HUDEP-2 (cell line): ENCODE results near the gene KCNMA1.

Experiments used
- DNase-seq, 76 experiments: peaks; one replicate each; lab custom pipeline; 2025; ENCODE audit not compliant: unreplicated experiment in 76 of 76; lab: John Stamatoyannopoulos, UW

Gene KCNMA1

DNA sequence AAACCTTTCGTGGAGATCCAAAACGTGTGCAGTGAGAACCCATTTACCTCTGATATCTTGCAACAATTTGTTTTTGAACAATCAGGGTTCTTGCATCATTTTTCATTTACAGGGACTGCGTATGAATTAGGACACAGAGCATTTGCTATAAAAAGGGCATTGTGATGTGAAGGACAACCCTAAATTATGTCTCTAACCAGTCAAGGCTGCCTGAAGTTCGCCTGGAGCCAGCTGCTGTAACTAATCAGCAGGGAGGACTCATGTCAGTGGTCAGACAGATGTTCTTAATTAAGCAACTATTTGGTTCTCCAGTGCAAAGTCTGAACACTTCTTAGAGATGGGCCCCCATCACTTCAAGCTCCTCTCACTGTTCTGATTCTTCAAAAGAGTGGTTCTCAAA, 674.8 kb downstream of the KCNMA1 start:
- DNase-seq, result no peak

DNA sequence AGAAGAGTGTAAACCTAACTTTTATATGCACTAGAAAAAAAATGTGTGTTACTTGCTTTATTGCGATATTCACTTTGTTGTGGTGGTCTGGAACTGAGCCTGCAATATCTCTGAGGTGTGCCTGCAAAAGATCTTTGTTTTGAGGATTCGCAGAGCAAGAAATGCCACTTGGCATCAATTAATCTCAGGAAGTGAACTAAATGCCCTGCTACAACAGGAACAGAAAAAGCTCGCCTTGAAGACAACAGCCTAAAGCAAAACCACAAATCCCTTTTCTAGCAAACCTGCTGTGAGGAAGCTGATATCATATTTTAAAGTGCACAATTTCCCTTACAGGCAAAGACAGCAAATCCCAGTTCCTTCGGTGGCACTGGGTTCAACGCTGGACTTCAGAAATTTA, 675.8 kb downstream of the KCNMA1 start:
- no peak for DNase-seq

DNA sequence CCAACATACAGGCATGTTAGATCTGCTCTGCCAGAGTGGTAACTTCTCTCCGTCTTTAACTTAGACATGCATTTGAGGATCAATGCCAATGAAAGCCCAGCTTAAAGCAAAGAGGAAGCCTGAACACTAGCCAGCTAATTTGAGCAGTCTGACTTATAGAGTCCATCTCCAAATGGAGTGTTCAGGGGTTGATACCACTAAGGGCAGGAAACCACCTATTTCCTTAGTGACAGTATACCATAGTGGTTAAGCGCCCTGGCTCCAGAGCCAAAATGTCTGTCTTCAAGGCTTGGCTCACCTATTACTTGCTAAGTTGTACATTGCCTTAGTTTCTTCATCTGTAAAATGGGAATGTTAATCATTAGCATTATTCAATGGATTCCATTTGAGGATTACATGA, 678.5 kb downstream of the KCNMA1 start:
- DNase-seq, result no peak

DNA sequence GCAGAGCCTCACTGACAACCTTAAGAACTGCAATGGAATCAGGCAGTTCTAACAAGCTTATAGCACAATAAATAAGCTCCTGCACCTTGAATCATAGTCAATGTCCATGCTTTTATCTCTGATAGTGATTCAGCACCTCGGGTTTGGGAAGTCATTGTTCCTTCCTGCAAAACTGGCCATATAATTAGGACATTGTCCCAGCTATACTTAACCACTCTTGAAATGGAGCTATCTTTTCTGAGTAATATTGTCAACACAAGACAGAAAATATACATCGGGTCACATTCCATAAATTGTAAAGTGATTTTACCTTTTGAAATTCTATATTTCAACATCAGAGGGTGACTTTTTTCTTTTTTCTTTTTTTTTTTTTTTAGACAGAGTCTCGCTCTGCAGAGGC, 682.8 kb downstream of the KCNMA1 start:
- DNase-seq, result no peak

DNA sequence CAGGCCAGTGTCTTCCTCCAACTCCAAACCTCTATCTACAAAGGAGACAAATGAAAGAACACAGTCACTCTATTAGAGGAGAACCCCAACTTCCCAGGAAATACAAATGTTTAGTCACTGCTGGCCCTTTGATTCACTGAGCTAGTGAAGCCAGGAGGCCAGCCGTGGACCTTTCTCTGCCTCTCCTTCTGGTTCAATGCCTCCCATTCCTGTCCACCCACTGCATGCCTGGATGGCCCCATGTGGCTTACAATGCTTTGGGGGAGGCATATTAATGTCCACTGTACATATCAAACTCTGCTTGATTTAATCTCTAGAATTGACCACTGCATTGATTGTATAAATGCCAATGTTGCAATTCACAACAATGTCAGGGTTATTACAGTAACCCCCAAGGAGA, 687.3 kb downstream of the KCNMA1 start:
- no peak for DNase-seq

DNA sequence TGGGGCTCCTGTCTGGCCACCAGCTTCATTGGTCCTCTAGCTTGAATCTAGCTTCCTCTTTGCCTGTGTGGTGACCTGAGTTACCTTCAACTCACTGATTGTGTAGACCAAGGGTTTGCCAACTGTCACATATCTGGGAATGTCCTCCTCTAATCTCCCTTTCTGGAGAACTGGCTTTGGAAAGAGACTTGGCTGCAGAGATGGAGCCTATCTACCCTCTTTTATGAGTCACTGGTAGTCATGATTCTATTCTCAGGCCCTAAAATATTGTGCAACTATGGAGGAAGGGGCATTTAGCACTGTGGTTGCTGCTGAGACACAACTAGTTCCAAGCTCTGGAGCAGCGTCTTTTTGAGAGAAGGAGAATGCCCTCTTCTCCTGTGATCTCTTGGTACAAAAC, 691.3 kb downstream of the KCNMA1 start:
- DNase-seq, result no peak

DNA sequence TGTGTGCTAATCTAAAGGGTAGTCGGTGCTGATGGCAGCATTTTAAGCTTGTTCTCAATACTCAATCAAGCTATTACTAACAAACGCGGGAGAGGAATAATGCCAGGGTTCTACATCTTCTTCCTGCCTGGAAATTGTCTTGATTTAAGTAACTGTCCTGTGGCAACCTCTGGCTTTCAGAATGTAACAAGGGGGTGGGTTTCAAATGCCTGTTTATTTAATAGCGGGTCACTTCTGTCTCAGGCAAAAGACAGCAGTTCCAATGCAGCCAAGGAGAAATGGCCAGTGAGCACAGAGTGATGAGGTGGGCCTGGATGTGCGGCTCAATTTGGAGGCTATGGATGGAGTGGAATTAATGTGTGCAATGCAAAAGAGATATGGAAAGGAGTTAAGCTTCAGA, 692.4 kb downstream of the KCNMA1 start:
- no peak for DNase-seq

DNA sequence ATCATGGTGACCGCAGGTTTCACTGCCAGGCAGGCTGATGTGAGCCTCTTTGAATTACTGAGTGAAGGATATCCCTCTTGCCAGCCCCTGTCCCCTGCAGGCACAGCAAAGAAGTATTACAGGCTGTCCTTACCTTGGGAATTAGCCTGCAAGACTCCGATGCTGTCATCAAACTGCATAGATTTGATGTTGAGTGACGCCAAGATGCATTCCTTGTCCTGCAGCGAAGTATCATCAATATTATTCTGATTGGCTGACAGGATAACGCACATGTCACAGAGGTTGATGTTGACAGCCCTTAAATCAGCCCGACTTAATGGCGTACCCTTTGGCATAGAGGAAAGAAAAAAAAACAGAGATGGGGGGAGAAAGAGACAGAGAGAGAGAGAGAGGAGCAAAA, 693.0 kb downstream of the KCNMA1 start:
- no peak for DNase-seq

DNA sequence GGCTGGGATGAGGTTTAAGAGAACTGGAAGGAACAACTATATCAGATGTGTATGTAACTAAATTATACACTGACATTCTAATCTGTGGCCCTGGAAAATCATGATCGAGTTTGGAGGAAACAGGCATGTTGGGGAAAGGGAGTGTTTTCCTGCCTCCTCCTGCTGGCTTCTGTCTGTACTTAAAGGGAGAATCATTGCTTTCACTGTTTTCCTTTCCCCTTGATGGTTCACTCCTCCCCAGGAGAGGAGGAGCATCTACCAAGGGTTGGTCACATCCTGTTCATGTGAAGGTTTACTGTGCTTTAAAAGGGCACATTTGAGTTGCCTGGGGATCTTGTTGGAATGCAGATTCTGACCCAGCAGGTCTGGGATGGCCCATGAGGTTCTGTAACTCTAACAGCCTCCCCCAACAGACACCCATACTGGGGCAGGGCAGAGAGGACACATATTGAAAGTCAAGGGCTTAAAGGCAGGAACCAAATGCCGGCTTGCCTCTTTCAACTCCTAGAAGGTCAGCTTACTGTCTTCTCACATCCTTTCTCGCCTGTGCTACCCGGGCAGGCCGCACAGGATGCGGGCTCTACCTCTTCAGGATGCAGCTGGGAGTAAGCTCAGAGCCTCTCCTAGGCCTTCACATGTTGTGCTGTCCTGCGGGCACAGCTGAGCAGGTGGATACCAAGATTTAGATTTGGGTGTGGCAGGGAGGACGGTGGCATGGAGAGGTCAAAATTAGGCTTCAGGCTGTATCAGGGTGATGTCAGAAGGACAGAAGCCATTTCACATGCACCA, 694.8 kb downstream of the KCNMA1 start:
- DNase-seq, result no peak

DNA sequence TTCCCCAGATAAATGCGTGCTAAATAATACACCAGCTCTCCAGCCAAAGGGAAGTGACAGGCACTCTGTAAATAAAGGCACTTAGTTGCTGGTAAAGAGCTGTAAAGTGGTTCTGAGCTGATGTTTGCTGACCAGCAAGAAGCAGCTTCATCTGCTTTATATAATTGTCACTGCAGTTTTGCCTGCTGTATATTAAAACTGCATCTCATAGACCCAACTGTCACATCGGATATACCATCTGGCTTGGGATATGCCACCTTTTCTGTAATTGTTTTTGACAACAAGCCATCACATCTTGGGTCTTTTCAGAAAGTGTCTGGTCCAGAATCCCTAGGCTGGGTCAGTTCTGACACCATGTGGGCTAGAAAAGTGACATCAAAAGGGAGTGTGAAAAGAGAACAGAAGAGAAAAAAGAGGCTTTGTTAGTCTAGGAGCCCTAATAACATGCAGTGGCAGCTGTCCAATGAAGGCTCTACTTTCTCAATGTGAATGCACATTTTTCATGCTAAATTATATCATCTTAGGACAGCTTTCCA, 697.6 kb downstream of the KCNMA1 start:
- DNase-seq, result no peak

DNA sequence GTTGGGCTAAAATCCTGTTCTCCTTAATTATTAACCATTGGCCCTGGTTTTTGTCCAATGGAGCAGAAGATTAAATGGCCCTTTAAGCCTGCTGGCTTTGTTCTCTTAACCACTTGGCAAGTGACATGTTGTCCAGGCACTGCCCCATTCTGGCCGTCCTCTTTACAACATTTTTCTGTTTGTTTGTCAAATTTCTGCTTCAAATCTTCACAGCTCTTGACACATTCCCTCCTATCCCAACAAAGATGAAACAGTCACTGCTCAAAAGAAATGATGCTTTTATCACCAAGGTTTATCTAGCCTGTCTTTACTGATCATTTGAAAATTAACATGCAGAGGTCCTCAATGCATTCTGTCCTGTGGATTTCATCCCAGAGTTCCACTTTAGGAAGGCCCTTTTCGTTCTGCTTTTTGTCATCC, 700.4 kb downstream of the KCNMA1 start:
- no peak for DNase-seq

DNA sequence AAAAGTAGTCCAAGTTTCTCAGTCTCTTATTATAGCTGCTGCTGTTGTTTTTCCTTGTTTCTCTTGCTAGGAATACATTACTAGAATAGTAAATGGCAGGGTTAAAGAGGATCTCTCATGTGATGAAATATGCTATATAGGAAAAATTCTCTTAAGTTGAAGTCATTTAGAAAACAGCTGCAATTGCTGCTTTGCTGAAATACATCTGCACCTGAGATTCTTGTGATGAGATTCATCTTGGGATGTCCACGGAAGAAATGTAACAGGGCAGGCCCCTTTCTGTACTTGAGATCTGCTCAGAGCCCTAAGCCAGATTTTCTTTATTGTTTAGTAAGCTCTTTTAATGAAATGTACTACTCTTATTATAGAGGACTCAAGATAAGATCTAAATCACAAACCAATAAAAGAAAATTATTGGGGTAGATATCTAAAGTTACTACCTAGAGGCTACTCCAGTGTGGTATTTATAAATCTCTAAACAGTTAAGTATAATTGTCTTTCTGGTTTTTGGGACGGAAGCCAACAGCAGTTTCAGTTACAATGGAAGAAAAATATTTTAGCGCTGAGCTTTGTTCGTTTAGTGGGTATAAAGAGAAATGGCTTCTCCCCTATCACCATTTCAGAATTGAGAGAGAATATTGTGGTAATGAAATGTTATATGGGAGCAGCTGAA, 701.5 kb downstream of the KCNMA1 start:
- DNase-seq, result no peak

DNA sequence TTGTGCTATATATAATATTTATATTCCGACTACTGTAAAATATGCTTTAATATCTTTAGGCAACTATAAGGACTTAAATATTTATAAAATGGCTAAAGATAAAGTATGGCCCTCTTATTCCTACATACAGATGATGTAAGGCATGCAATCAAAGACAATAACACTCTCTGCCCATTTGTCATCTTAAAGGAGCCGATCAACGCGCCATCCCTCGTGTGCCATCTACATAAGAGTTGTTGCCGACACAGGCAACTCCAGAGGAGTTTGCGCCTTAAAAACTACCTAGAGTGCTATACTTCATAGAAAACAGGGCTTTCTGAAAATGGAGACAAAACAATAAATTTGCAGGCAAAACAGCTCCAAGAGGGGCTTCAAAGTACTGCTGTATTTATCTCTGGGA, 709.0 kb downstream of the KCNMA1 start:
- no peak for DNase-seq

DNA sequence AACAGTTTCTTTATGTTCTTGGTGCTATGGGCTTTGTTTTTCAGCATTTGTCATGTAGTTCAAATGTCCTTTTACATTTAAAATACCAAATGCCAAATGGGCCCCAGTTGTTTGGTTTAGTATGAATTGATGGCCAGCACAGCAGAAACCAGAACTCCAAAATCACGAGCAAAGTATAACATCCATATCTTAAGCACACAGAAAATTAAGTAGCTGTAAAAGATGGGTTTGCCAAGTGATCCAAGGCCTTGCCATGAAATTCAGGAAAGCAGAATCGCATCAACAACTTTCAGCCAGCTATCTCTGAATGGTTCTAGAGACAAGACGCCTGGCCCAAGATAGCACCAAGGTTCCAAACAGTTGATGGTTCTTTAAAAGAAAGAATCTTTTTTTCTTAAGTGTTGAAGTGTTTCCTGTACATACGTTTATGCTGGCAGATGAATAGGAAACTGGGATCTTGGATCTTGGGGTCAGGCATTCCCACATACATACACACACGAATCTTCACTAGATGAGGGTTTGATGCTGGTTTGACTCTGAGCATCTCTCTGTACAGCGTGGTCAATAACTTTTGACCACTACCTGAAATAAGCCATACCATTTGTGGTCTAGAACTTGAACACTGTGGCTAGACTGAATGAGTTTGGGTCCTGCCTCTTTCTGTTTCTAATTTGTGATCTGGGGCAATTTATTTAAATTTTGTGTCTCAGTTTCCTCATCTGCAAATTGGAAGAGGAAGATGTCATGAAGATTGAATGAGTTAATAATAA, 711.8 kb downstream of the KCNMA1 start:
- no peak for DNase-seq

DNA sequence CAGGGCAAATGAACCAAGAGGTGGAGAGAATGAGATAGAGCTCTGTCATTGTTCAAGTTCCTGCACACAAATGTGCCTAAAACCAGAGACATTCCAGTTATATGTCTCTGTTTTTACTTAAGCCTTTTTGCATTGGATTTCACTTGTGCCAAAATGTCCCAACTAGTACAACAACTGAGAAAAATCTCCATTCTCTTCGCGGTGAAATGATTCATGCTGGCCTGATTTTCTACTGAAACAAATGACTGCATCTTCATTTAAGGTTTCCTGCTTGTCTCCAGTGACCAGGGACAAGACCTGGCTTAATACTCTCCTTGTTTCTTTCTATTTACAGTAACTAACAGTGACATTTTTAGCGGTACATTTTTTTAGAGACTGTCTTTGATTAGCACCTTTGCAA, 714.9 kb downstream of the KCNMA1 start:
- DNase-seq, result no peak

DNA sequence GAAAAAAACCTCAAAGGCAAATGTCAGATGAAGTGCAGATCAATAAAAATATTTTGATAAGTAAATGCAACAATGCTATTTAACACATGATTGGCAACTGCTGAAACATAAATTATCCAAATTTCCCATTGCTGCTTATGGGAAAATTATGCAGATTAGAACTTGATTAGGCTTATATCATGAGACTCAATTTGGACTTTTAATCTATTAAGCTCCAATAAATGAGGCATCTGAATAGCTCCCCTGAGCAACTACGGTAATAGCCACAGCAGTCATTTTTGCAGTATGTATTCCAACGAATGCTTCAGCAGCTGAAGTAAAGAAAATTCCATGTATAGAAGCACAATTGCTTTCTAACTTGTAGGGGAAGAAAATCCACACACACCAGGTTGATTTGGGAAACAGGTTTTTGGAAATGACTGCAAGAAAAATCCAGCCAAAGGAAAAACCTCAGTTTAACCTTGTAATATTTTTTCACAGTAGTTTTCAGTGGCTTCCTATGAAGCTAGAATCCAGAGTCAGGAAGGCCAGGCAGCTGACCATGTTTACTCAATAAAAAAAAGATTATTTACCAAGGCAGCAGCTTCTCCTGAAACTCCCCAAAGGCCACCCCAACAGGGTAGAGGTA, 716.1 kb downstream of the KCNMA1 start:
- no peak for DNase-seq

DNA sequence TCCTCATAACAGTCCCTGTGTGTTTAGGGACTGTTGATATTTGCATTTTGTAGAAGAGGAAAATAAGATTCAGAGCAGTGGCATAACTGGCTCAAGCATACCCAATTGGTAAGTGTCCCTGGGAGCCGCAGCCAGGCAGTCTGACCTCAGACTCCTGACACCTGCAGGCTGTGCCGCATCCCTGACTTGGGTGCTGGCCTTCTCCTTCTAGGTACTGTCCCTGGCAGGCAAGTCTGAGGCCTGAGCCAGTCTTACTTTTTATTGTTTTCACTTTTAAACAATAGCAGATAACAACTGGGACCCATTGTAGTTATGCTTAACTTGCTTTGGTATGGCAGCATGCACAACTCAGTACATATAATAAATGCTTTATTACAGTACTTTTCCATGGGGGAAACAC, 717.0 kb downstream of the KCNMA1 start:
- DNase-seq, result no peak

DNA sequence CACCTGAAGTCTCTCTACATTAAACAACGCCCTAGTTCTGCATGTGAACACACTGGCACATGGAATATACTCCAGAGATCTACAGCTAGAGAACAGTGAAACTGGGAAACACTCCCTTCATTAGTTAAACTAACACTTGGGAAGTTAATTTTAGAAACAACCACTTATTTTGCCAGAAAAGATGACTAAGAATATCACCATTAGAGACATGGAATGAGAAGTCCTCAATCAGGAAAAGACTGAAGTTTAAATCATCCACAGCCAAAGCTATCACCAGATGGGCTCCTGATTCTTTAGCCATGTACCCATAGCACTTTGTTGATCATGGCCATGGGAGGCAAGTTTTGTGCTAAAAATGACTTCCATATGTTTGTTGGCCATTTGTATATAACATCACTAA, 719.5 kb downstream of the KCNMA1 start:
- DNase-seq, result no peak

DNA sequence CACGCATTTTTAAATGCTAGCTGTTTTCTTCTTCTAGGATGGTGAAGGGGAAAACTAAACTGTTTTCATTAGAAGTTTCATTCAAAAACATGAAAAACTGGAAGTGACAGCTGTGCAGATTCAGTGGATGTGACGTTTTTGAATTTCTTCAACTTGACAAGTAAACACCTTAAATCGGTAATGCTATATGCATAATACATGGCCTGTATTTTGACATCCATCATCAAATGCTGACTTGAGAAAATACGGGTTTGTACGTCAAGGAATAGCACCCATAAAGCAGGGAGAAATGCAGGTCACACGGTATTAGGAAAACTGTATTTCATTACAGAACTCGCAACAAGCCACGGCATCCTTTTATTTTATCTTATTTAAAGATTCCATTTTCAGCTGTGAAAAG, 720.5 kb downstream of the KCNMA1 start:
- DNase-seq, result no peak

DNA sequence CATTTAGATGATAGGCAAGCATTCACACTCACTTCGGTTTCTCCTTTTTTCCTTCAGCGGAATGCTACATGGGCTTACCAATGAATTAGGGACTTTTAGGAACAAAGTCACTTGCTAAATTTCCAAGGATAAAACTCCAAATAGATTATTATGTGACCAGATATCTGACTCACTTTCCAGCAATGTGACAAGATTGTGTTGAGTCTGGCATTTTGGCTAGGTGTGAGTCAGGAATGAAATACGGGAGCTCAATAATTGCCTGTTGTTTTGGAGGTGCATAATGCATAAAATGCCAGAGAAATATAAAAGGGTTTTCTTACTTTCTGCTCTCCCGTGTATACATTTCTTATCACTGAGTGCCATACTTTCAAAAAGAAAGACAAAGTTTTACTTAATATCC, 721.1 kb downstream of the KCNMA1 start:
- DNase-seq, result no peak

DNA sequence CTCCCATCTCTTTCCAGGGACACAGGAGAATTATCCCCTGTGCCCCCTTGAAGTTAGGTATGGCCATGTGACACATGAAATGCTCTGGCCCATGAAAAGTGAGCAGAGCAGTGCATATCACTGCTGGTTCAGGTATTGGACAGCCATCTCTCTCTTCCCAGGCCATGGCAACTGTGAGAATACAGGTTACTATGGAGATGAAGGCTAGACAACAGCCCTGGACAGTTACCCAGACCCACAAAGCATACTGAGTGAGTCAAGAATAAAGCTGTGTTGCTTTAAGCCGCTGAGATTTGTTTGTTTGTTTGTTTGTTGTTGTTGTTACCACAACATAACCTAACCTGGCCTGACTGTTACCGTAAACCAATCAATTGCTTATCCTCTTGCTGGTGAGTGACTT, 722.3 kb downstream of the KCNMA1 start:
- no peak for DNase-seq
